ENCODE measurements around the gene LYSMD4.

GRCh38 chr15:99736702-99737101 lies 3.5 kb upstream of the LYSMD4 start:
- TF ChIP-seq CTCF (optimal IDR thresholded peaks at IDR 0.05 in 1 of 3, IDR thresholded peaks at IDR 0.05 in 1 of 3, conservative IDR thresholded peaks at IDR 0.05 in 1 of 3; ENCODE audit: extremely low read depth in 1 of 3, insufficient read depth in 2 of 3, low read length in 3 of 3) (no peak), EZH2 (IDR thresholded peaks at IDR 0.05; ENCODE audit: low read length) (no peak)

Data from keratinocyte (primary cell).